Skin of body (tissue), 2 donors: ENCODE results near the gene ADD1. TPM values are rescaled to one million over a fixed set of nuclear protein-coding genes. Genes with fewer than 3 reads are reported as not detected.
A peak's percentile ranks its signal among the peaks of the same experiment; 100 is the strongest.

ENCODE experiments used
- DNase-seq: peaks from one replicate; lab custom pipeline; 2025; lab: John Stamatoyannopoulos, UW
- total RNA-seq: library from RNA; depleted of rRNA; stranded (reverse); fragments of >200 nt; gene quantifications from one replicate; pipeline ENCODE4 v1.2.3, GENCODE V29; 2014

ADD1 gene
- total RNA-seq = 159 TPM

- DNase-seq = peak; percentile 95
Observed at GRCh38 chr4:2843263-2843940, at the start of gene ADD1. Gene ADD1, plus strand, starts transcription at chr4:2843844. Its CDS starts 32,072 bp downstream, at chr4:2875916.

- no peak for DNase-seq
Observed at GRCh38 chr4:2794486-2795299, 49.0 kb upstream of the ADD1 start.

GRCh38 chr4:2795300-2795892, 48.2 kb upstream of the ADD1 start:
- no peak for DNase-seq

- DNase-seq = no peak
Observed at GRCh38 chr4:2795893-2796848, 47.5 kb upstream of the ADD1 start.

GRCh38 chr4:2796849-2797544, 46.6 kb upstream of the ADD1 start:
- DNase-seq = no peak

- no peak for DNase-seq
Observed at GRCh38 chr4:2797545-2798305, 45.9 kb upstream of the ADD1 start.

GRCh38 chr4:2798399-2799223, 45.0 kb upstream of the ADD1 start:
- DNase-seq = peak; percentile 21

- DNase-seq = no peak
Observed at GRCh38 chr4:2799224-2799911, 44.3 kb upstream of the ADD1 start.

GRCh38 chr4:2799971-2800690, 43.5 kb upstream of the ADD1 start:
- no peak for DNase-seq

- peak; percentile 82 for DNase-seq
Observed at GRCh38 chr4:2800691-2801596, 42.7 kb upstream of the ADD1 start.

- no peak for DNase-seq
Observed at GRCh38 chr4:2802618-2803531, 40.8 kb upstream of the ADD1 start.

GRCh38 chr4:2803624-2804448, 39.8 kb upstream of the ADD1 start:
- DNase-seq = no peak

- DNase-seq = no peak
Observed at GRCh38 chr4:2804449-2804972, 39.1 kb upstream of the ADD1 start.

GRCh38 chr4:2804973-2805501, 38.6 kb upstream of the ADD1 start:
- DNase-seq = no peak
